Astrocyte (in vitro differentiated cells and primary cell): Measurements from ENCODE around the gene EHD1.

Source experiments
- CTCF ChIP-seq: IDR thresholded peaks from 2 replicates; pipeline ENCODE4 v1.5.1; 2011; ENCODE audit warnings: low read depth, mild to moderate bottlenecking, inconsistent platforms, low read length, moderate library complexity; ENCODE audit not compliant: insufficient read depth
- EZH2 ChIP-seq: IDR thresholded peaks from 2 replicates; pipeline ENCODE4 v1.6.1; 2012; ENCODE audit warnings: mild to moderate bottlenecking, low read length, inconsistent platforms; ENCODE audit not compliant: insufficient read depth

GRCh38 chr11:64841592-64842365 lies 36.6 kb downstream of the EHD1 start:
- TF ChIP-seq EZH2 (no peak), CTCF (no peak)
